IPS-11a (cell line): ENCODE data around the gene PLCD3.
A peak's percentile ranks its signal among the peaks of the same experiment; 100 is the strongest.

ENCODE experiments used
- H3K4me3 ChIP-seq: one replicate; pipeline ENCODE4 v1.5.1; 2013; ENCODE audit warnings: low read depth, low read length, control low read depth

PLCD3 gene

GRCh38 chr17:45132320-45132571 lies at the start of gene PLCD3:
Gene PLCD3 (minus strand): TSS chr17:45132515. CDS start chr17:45132410, 105 bp downstream.
- peak within 1 kb of the TSS; percentile 58 for H3K4me3 ChIP-seq

- no peak overlapping the region for H3K4me3 ChIP-seq
These were observed 45.2 kb upstream of the PLCD3 start for GRCh38 chr17:45177563-45177962.

GRCh38 chr17:45175759-45176115 lies 43.4 kb upstream of the PLCD3 start:
- H3K4me3 ChIP-seq: no peak overlapping the region

- H3K4me3 ChIP-seq: no peak overlapping the region
These were observed 40.4 kb upstream of the PLCD3 start for GRCh38 chr17:45172541-45173286.

GRCh38 chr17:45172232-45172540 lies 39.9 kb upstream of the PLCD3 start:
- no peak overlapping the region for H3K4me3 ChIP-seq

GRCh38 chr17:45171338-45172231 lies 39.3 kb upstream of the PLCD3 start:
- H3K4me3 ChIP-seq: no peak overlapping the region

GRCh38 chr17:45170931-45171337 lies 38.6 kb upstream of the PLCD3 start:
- H3K4me3 ChIP-seq: no peak overlapping the region

GRCh38 chr17:45170280-45170930 lies 38.1 kb upstream of the PLCD3 start:
- no peak overlapping the region for H3K4me3 ChIP-seq

GRCh38 chr17:45168991-45169752 lies 36.9 kb upstream of the PLCD3 start:
- H3K4me3 ChIP-seq: no peak overlapping the region

- no peak overlapping the region for H3K4me3 ChIP-seq
These were observed 32.5 kb upstream of the PLCD3 start for GRCh38 chr17:45164734-45165269.

GRCh38 chr17:45162025-45162687 lies 29.8 kb upstream of the PLCD3 start:
- H3K4me3 ChIP-seq: peak overlapping the region; percentile 38

- peak within 1 kb of the TSS; percentile 89 for H3K4me3 ChIP-seq
These were observed 29.1 kb upstream of the PLCD3 start, which contains the start of gene HEXIM2 for GRCh38 chr17:45161288-45162024. Gene HEXIM2 (plus strand): TSS chr17:45161875. CDS start chr17:45162794, 919 bp downstream.

- peak overlapping the region; percentile 89 for H3K4me3 ChIP-seq
These were observed 28.4 kb upstream of the PLCD3 start for GRCh38 chr17:45160447-45161287.

- H3K4me3 ChIP-seq: no peak overlapping the region
These were observed 23.9 kb upstream of the PLCD3 start for GRCh38 chr17:45156242-45156641.

- no peak overlapping the region for H3K4me3 ChIP-seq
These were observed 23.2 kb upstream of the PLCD3 start for GRCh38 chr17:45155483-45155882.

GRCh38 chr17:45155029-45155428 lies 22.7 kb upstream of the PLCD3 start:
- H3K4me3 ChIP-seq: no peak overlapping the region

GRCh38 chr17:45150911-45151809 lies 18.8 kb upstream of the PLCD3 start:
- peak overlapping the region; percentile 93 for H3K4me3 ChIP-seq
